Loucy (cell line): ENCODE results near the gene CFP.

Experiments used
- H2AFZ ChIP-seq: fragments of 200-600 bp; sonication (generic); 2 replicates; pipeline ENCODE4 v1.6.0; 2016; ENCODE audit warnings: antibody characterized with exemption, mild to moderate bottlenecking, low read length, moderate library complexity
- H3F3A ChIP-seq: fragments of 200-600 bp; 2 replicates; pipeline ENCODE4 v1.6.0; 2016; ENCODE audit warnings: antibody characterized with exemption, low read depth, mild to moderate bottlenecking
- H3K27me3 ChIP-seq: fragments of 200-600 bp; sonication (generic); 2 replicates; pipeline ENCODE4 v1.6.1; 2014; ENCODE audit warnings: low read length, mild to moderate bottlenecking; ENCODE audit not compliant: insufficient read depth, poor library complexity, severe bottlenecking
- H3K36me3 ChIP-seq: fragments of 200-600 bp; sonication (generic); 2 replicates; pipeline ENCODE4 v1.6.1; 2016; ENCODE audit warnings: low read length; ENCODE audit not compliant: insufficient read depth
- H3K4me1 ChIP-seq: fragments of 200-600 bp; sonication (generic); 2 replicates; pipeline ENCODE4 v1.5.1; 2014; ENCODE audit warnings: low read length, mild to moderate bottlenecking; ENCODE audit not compliant: insufficient read depth, poor library complexity, severe bottlenecking
- H3K4me2 ChIP-seq: fragments of 200-600 bp; sonication (generic); 2 replicates; pipeline ENCODE4 v1.6.0; 2014; ENCODE audit warnings: antibody characterized with exemption, low read length, low read depth, mild to moderate bottlenecking; ENCODE audit not compliant: poor library complexity, severe bottlenecking
- H3K4me3 ChIP-seq: fragments of 200-600 bp; sonication (generic); 2 replicates; pipeline ENCODE4 v1.5.1; 2014; ENCODE audit warnings: low read length, mild to moderate bottlenecking, mixed read lengths; ENCODE audit not compliant: poor library complexity, severe bottlenecking
- H3K79me2 ChIP-seq: fragments of 200-600 bp; sonication (generic); 2 replicates; pipeline ENCODE4 v1.6.1; 2014; ENCODE audit warnings: low read length; ENCODE audit not compliant: insufficient read depth
- H3K9ac ChIP-seq: fragments of 200-600 bp; sonication (generic); 2 replicates; pipeline ENCODE4 v1.6.0; 2014; ENCODE audit warnings: mild to moderate bottlenecking, low read depth, low read length, moderate library complexity; ENCODE audit not compliant: poor library complexity, severe bottlenecking
- H3K9me2 ChIP-seq: fragments of 200-600 bp; sonication (generic); replicated peaks from 2 replicates; pipeline ENCODE4 v1.6.1; 2016; ENCODE audit warnings: low read depth, low read length, mixed read lengths
- H3K9me3 ChIP-seq: fragments of 200-600 bp; sonication (generic); 2 replicates; pipeline ENCODE4 v1.6.1; 2014; ENCODE audit warnings: mild to moderate bottlenecking, antibody characterized with exemption, low read length, low read depth; ENCODE audit not compliant: insufficient read depth
- H4K20me1 ChIP-seq: fragments of 200-600 bp; sonication (generic); 2 replicates; pipeline ENCODE4 v1.6.0; 2014; ENCODE audit warnings: antibody characterized with exemption, low read length, mild to moderate bottlenecking; ENCODE audit not compliant: insufficient read depth, poor library complexity, severe bottlenecking
- EZH2phosphoT487 ChIP-seq: fragments of 200-600 bp; IDR thresholded peaks from 2 replicates; pipeline ENCODE4 v1.6.1; 2018; ENCODE audit warnings: antibody characterized with exemption, mild to moderate bottlenecking, moderate library complexity, borderline replicate concordance
- TF ChIP-seq, protein P1 (sequence below): fragments of 200-600 bp; sonication (generic); conservative IDR thresholded peaks from 2 replicates; pipeline ENCODE4 v1.5.1; 2014; ENCODE audit warnings: mild to moderate bottlenecking, antibody characterized with exemption, low read length

Gene CFP

DNA sequence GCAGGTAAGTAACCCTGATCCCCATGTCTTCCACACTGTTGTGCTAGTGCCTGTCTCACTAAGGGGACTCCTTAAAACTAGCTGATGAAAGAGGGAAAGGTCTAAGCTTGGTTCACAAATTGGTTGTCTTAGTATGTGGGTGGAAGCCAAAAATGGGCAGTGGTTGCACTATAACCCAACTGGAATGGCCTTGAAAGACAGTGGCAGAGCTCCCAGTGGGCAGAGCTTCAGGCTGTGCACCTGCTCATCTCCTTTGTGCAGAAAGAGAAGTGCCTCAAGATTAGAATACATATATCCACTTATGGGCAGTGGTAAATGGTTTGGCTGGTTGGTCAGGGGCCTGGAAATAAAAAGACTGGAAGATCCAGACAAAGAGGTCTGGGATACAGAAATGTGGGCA is 17.3 kb downstream of the CFP start:
- Histone ChIP-seq H3K4me2 (no peak overlapping the region), H3K4me3 (no peak overlapping the region), H3K36me3 (no peaks in the 10 kb centered on the region), H3F3A (no peaks in the 10 kb centered on the region), H3K79me2 (no peaks in the 10 kb centered on the region), H3K9ac (no peak overlapping the region), H4K20me1 (no peaks in the 10 kb centered on the region), H2AFZ (no peak overlapping the region), H3K9me2 (no peaks in the 10 kb centered on the region), H3K4me1 (no peaks in the 10 kb centered on the region), H3K27me3 (no peaks in the 10 kb centered on the region), H3K9me3 (no peaks in the 10 kb centered on the region)
- TF ChIP-seq EZH2phosphoT487 = no peak
- TF ChIP-seq, protein P1, sequence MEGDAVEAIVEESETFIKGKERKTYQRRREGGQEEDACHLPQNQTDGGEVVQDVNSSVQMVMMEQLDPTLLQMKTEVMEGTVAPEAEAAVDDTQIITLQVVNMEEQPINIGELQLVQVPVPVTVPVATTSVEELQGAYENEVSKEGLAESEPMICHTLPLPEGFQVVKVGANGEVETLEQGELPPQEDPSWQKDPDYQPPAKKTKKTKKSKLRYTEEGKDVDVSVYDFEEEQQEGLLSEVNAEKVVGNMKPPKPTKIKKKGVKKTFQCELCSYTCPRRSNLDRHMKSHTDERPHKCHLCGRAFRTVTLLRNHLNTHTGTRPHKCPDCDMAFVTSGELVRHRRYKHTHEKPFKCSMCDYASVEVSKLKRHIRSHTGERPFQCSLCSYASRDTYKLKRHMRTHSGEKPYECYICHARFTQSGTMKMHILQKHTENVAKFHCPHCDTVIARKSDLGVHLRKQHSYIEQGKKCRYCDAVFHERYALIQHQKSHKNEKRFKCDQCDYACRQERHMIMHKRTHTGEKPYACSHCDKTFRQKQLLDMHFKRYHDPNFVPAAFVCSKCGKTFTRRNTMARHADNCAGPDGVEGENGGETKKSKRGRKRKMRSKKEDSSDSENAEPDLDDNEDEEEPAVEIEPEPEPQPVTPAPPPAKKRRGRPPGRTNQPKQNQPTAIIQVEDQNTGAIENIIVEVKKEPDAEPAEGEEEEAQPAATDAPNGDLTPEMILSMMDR = no peak

DNA sequence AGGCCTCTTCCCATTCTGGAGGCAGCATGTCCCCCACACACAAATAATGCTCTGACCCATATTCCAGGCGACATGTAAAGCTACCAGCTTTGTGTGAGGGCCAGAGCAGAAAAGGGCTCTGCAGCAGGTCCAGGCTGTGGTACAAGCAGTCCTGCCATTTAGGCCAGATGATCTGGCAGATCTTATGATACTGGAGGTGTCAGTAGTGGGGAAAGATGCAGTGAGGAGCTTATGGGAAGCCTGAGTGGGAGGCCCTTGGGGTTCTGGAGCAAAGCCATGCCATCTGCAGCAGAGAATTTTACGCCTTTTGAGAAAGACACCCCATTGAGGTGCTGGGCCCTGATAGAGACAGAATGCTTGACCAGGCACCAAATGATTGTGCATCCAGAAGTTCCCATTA is 17.8 kb downstream of the CFP start:
- H3K9ac ChIP-seq = no peak overlapping the region
- H2AFZ ChIP-seq = no peak overlapping the region
- H3K79me2 ChIP-seq = no peaks in the 10 kb centered on the region
- H3K9me3 ChIP-seq = no peaks in the 10 kb centered on the region
- H4K20me1 ChIP-seq = no peaks in the 10 kb centered on the region
- H3K4me3 ChIP-seq = no peak overlapping the region
- no peak for TF ChIP-seq EZH2phosphoT487
- TF ChIP-seq, protein P1 = no peak
- no peak overlapping the region for H3K4me2 ChIP-seq
- no peaks in the 10 kb centered on the region for H3F3A ChIP-seq
- H3K27me3 ChIP-seq = no peaks in the 10 kb centered on the region
- H3K4me1 ChIP-seq = no peaks in the 10 kb centered on the region
- H3K36me3 ChIP-seq = no peaks in the 10 kb centered on the region
- H3K9me2 ChIP-seq = no peaks in the 10 kb centered on the region

DNA sequence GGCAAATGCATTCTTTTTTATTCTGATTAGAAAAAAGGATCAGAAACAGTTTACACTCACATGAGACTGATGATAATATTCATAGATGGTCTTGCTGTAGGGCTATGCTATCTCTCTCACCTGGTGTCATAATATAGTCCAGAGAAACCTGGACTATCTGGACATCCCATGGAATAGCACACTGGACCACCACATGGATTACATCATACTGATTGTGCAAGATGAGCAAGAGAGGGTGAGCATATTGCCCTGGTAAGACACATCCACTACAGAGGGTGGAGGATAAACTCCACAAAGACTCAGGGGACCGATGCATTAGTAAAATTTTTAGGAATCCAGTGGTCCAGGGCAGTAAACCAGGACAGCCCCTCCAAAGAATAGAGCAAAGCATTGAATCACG is 18.2 kb downstream of the CFP start:
- no peaks in the 10 kb centered on the region for H3K9me3 ChIP-seq
- no peaks in the 10 kb centered on the region for H3F3A ChIP-seq
- no peaks in the 10 kb centered on the region for H3K36me3 ChIP-seq
- no peak overlapping the region for H3K4me3 ChIP-seq
- no peak overlapping the region for H2AFZ ChIP-seq
- H3K9ac ChIP-seq = no peak overlapping the region
- no peak for TF ChIP-seq EZH2phosphoT487
- TF ChIP-seq, protein P1 = no peak
- H3K27me3 ChIP-seq = no peaks in the 10 kb centered on the region
- no peaks in the 10 kb centered on the region for H3K79me2 ChIP-seq
- no peak overlapping the region for H3K4me2 ChIP-seq
- H3K9me2 ChIP-seq = no peaks in the 10 kb centered on the region
- H3K4me1 ChIP-seq = no peaks in the 10 kb centered on the region
- no peaks in the 10 kb centered on the region for H4K20me1 ChIP-seq
